ENCODE results near the gene METTL26. TPM values are rescaled to one million over a fixed set of nuclear protein-coding genes. Genes with fewer than 3 reads are reported as not detected.

Gene METTL26
- total and polyA plus RNA-seq, 8 donors = 18.8 to 130 (median 27.2) TPM

- H3K36me3 ChIP-seq = no peaks in the 10 kb centered on the region
- H3K4me1 ChIP-seq = peaks cover 5 to 7% (median 5%) of the 10 kb centered on the region in 3 donors
- intact Hi-C loops (cut with DNase I) = loop anchor here in 2 of 3 donors (5.0 to 10.0 kb wide), 2 partner anchors 82 to 275 kb away; partner anchors contain the start of gene PGAP6 (in 1 of the 2)
- ATAC-seq (no peak), DNase-seq (peak in 2 of 6 donors; percentile 68 to 86), FAIRE-seq (no peak)
- H3K27ac ChIP-seq = no peak overlapping the region
- no peak overlapping the region for H3K4me3 ChIP-seq
- no peaks in the 10 kb centered on the region for H3K27me3 ChIP-seq
- no peak for TF ChIP-seq CTCF (IDR thresholded peaks at IDR 0.05)
- no peaks in the 10 kb centered on the region for H3K9me3 ChIP-seq
- WGBS, 2 donors = 88 to 95% methylated on average over 20 of the region's 20 CpGs
Observed at GRCh38 chr16:659618-660017, 23.5 kb upstream of the METTL26 start.

DNA sequence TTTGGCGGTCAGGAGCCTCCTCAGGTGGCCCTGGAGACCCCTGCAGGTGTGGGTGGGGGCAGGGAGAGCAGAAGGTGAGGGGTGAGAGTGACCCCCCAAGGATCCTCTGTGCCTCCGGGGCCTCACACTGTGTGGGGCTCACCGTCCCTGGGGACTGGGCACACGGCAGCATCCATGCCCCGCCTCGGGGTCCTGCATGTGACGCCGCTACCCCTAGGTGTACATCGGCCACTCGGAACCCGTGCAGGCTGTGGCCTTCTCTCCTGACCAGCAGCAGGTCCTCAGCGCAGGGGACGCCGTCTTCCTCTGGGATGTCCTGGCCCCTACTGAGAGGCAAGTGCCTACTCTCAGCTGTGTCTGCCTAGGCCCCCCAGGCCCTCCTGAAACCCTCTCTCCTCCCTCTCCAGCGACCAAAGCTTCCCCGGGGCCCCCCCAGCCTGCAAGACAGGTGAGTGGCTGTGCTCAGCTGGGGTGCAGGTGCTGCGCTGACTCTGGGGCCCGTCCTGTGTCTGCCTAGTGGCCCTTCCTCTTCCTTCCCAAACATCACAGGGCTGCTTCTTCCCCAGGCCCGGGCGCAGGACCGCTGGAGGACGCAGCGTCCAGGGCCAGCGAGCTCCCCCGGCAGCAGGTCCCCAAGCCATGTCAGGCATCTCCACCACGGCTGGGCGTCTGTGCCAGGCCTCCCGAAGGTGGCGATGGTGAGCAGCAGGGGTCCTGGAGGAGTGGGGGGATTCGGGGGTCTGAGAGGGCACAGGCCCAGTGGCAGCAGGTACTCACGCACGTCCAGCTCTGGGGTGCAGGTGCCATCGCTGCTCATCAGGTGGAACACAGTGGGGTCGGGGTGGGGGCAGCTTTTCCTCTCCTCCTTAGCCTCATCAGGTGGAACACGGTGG, 22.8 kb upstream of the METTL26 start:
- no peak for FAIRE-seq
- intact Hi-C loops (cut with DNase I) = loop anchor here in 1 of 3 donors (10.0 kb wide), 1 partner anchor 274 kb away; the partner anchor contains the start of gene PGAP6

DNA sequence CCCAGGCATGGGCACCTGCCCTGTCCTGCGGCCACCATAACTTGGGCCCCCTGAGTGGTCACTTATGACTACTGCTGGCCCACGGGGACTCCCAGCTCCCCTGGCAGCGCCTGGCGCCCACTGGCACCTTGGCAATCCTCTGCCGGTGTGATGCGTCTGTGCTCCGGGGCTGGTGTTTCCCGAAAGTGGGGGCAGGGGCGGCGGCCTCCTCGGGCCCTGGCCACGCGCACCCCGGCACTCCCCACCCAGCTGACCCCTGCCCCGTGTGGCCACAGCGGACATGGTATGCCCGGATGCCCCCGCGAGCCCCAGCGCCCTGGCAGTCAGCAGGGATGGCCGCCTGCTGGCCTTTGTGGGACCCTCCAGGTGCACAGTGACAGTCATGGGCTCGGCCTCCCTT, 21.4 kb upstream of the METTL26 start:
- Histone ChIP-seq H3K4me3 (no peak overlapping the region), H3K9me3 (no peaks in the 10 kb centered on the region), H3K36me3 (peaks cover 0 to 12% (median 0%) of the 10 kb centered on the region in 3 donors), H3K27ac (no peak overlapping the region), H3K27me3 (no peaks in the 10 kb centered on the region), H3K4me1 (peaks cover 5 to 7% (median 5%) of the 10 kb centered on the region in 3 donors)
- 96 to 97% methylated on average over 19 to 22 of the region's 22 CpGs for WGBS, 2 donors
- no peak for FAIRE-seq
- no peak for TF ChIP-seq CTCF (IDR thresholded peaks at IDR 0.05)
- DNase-seq = no peak
- intact Hi-C loops (cut with DNase I) = loop anchor here in 1 of 3 donors (10.0 kb wide), 1 partner anchor 273 kb away; the partner anchor contains the start of gene PGAP6
- no peak for ATAC-seq

More for the DNA sequence above, 22.8 kb upstream of the METTL26 start:
- Histone ChIP-seq H3K9me3 (no peaks in the 10 kb centered on the region), H3K27ac (no peak overlapping the region), H3K4me1 (peaks cover 5 to 7% (median 5%) of the 10 kb centered on the region in 3 donors), H3K36me3 (peaks cover 0 to under 1% (median 0%) of the 10 kb centered on the region in 3 donors), H3K27me3 (no peaks in the 10 kb centered on the region), H3K4me3 (no peak overlapping the region)
- DNase-seq = peak in 1 of 6 donors; percentile 81
- 92% methylated on average over 33 to 35 of the region's 35 CpGs for WGBS, 2 donors
- TF ChIP-seq CTCF (IDR thresholded peaks at IDR 0.05) = no peak
- no peak for ATAC-seq

DNA sequence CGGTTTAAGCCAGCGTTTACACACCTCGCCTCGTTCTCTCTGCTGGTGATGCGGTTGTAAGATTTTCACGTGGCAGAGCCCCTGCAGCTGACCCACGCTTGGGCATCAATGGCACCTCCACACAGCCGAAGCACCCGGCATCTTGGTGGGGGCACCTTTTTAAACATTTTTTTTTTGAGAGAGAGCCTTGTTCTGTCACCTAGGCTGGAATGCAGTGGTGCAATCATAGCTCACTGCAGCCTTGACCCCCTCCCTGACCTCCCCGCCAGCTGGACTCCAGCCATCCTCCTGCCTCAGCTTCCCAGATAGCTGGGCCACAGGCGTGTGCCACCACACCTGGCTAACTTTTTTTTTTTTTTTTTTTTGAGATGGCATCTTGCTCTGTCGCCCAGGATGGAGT, 17.9 kb upstream of the METTL26 start:
- intact Hi-C loops (cut with DNase I) = loop anchor here in 1 of 3 donors (10.0 kb wide), 1 partner anchor 269 kb away; the partner anchor contains the start of gene PGAP6
- Histone ChIP-seq H3K27ac (no peak overlapping the region), H3K27me3 (no peaks in the 10 kb centered on the region), H3K4me1 (peaks cover 0 to 6% (median 0%) of the 10 kb centered on the region in 3 donors), H3K36me3 (peaks cover 0 to 12% (median 0%) of the 10 kb centered on the region in 3 donors), H3K9me3 (no peaks in the 10 kb centered on the region), H3K4me3 (no peak overlapping the region)
- no peak for FAIRE-seq
- WGBS, 2 donors = 86 to 88% methylated on average over 12 of the region's 12 CpGs
- DNase-seq = no peak
- no peak for TF ChIP-seq CTCF (IDR thresholded peaks at IDR 0.05)
- ATAC-seq = no peak
